DOHH2 (cell line): Measurements from ENCODE around the gene IL36A.

Source experiments
- H3F3A ChIP-seq: fragments of 200-600 bp; sonication (generic), shearing (Covaris generic); 2 replicates; pipeline ENCODE4 v1.6.0; 2016; ENCODE audit warnings: antibody characterized with exemption, mild to moderate bottlenecking; ENCODE audit not compliant: control insufficient read depth, insufficient read depth
- H3K27ac ChIP-seq: fragments of 200-600 bp; sonication (generic); 2 replicates; pipeline ENCODE4 v1.5.1; 2014; ENCODE audit warnings: low read depth, mild to moderate bottlenecking, low read length, moderate library complexity
- H3K27me3 ChIP-seq: fragments of 200-600 bp; sonication (generic); 2 replicates; pipeline ENCODE4 v1.6.1; 2014; ENCODE audit warnings: mild to moderate bottlenecking, low read length, mixed read lengths; ENCODE audit not compliant: control insufficient read depth
- H3K36me3 ChIP-seq: fragments of 200-600 bp; sonication (generic); 2 replicates; pipeline ENCODE4 v1.6.1; 2014; ENCODE audit warnings: mild to moderate bottlenecking, low read length, moderate library complexity, mixed read lengths; ENCODE audit not compliant: control insufficient read depth
- H3K4me1 ChIP-seq: fragments of 200-600 bp; sonication (generic); 2 replicates; pipeline ENCODE4 v1.6.1; 2014; ENCODE audit warnings: mild to moderate bottlenecking, low read length, mixed read lengths; ENCODE audit not compliant: control insufficient read depth
- H3K4me2 ChIP-seq: fragments of 200-600 bp; sonication (generic); 2 replicates; pipeline ENCODE4 v1.6.0; 2014; ENCODE audit warnings: mild to moderate bottlenecking, low read length, moderate library complexity
- H3K4me3 ChIP-seq: fragments of 200-600 bp; sonication (generic); 2 replicates; pipeline ENCODE4 v1.5.1; 2014; ENCODE audit warnings: mild to moderate bottlenecking, low read length, mixed read lengths
- H3K79me2 ChIP-seq: fragments of 200-600 bp; sonication (generic); 2 replicates; pipeline ENCODE4 v1.6.1; 2014; ENCODE audit warnings: mild to moderate bottlenecking, low read length, mixed read lengths; ENCODE audit not compliant: control insufficient read depth
- H3K9me2 ChIP-seq: fragments of 200-600 bp; sonication (generic); replicated peaks from 2 replicates; pipeline ENCODE4 v1.6.1; 2014; ENCODE audit warnings: mild to moderate bottlenecking, low read length, mixed read lengths; ENCODE audit not compliant: control insufficient read depth
- H3K9me3 ChIP-seq: fragments of 200-600 bp; sonication (generic); 2 replicates; pipeline ENCODE4 v1.6.1; 2014; ENCODE audit warnings: antibody characterized with exemption, low read length, mixed read lengths; ENCODE audit not compliant: control insufficient read depth, insufficient read depth
- H4K20me1 ChIP-seq: fragments of 200-600 bp; sonication (generic); 2 replicates; pipeline ENCODE4 v1.6.0; 2014; ENCODE audit warnings: low read depth, mild to moderate bottlenecking, antibody characterized with exemption, low read length, moderate library complexity; ENCODE audit not compliant: control insufficient read depth, insufficient read depth
- CTCF ChIP-seq: fragments of 200-600 bp; sonication (generic); IDR thresholded peaks from one replicate; pipeline ENCODE4 v1.5.1; 2014; ENCODE audit warnings: antibody characterized with exemption, mild to moderate bottlenecking, low read depth, low read length; ENCODE audit not compliant: poor library complexity, severe bottlenecking
- EZH2phosphoT487 ChIP-seq: fragments of 200-600 bp; sonication (generic); IDR thresholded peaks from 2 replicates; pipeline ENCODE4 v1.6.1; 2017; ENCODE audit warnings: borderline replicate concordance, mild to moderate bottlenecking, antibody characterized with exemption, low read length, moderate library complexity, mixed read lengths

The IL36A gene

GRCh38 chr2:113000436-113000835, 4.8 kb upstream of the IL36A start:
- H3K79me2 ChIP-seq: no peaks in the 10 kb centered on the region
- no peak overlapping the region for H3K27ac ChIP-seq
- H3K9me2 ChIP-seq: no peaks in the 10 kb centered on the region
- H3K9me3 ChIP-seq: peaks cover 18% of the 10 kb centered on the region
- no peaks in the 10 kb centered on the region for H4K20me1 ChIP-seq
- 0 out of 2 replicates have a peak, but pooled peaks cover 2% of the 10 kb centered on the region for H3K27me3 ChIP-seq
- no peak for TF ChIP-seq CTCF
- TF ChIP-seq EZH2phosphoT487: no peak
- no peaks in the 10 kb centered on the region for H3K4me1 ChIP-seq
- no peak overlapping the region for H3K4me3 ChIP-seq
- no peaks in the 10 kb centered on the region for H3K36me3 ChIP-seq
- no peak overlapping the region for H3K4me2 ChIP-seq
- H3F3A ChIP-seq: no peaks in the 10 kb centered on the region

GRCh38 chr2:113002677-113003076, 2.6 kb upstream of the IL36A start:
- Histone ChIP-seq H3K27ac (no peak overlapping the region), H3K9me2 (no peaks in the 10 kb centered on the region), H3K4me2 (no peak overlapping the region), H3K4me3 (no peak overlapping the region), H3K4me1 (no peaks in the 10 kb centered on the region), H3K36me3 (no peaks in the 10 kb centered on the region), H3K27me3 (0 out of 2 replicates have a peak, but pooled peaks cover 2% of the 10 kb centered on the region), H4K20me1 (no peaks in the 10 kb centered on the region), H3K9me3 (peaks cover 18% of the 10 kb centered on the region), H3K79me2 (no peaks in the 10 kb centered on the region), H3F3A (no peaks in the 10 kb centered on the region)
- no peak for TF ChIP-seq CTCF
- no peak for TF ChIP-seq EZH2phosphoT487

- Histone ChIP-seq H3K27ac (no peak overlapping the region), H3K4me1 (no peaks in the 10 kb centered on the region), H3K27me3 (0 out of 2 replicates have a peak, but pooled peaks cover 2% of the 10 kb centered on the region), H3K36me3 (no peaks in the 10 kb centered on the region), H3K4me3 (no peak overlapping the region), H3K4me2 (no peak overlapping the region), H4K20me1 (no peaks in the 10 kb centered on the region), H3K79me2 (no peaks in the 10 kb centered on the region), H3K9me2 (no peaks in the 10 kb centered on the region), H3F3A (no peaks in the 10 kb centered on the region), H3K9me3 (no peaks in the 10 kb centered on the region; the same call in 1 of the 2 replicates)
- TF ChIP-seq EZH2phosphoT487 (no peak), CTCF (no peak)
These were observed 2.0 kb downstream of the IL36A start for GRCh38 chr2:113007250-113007649.

- Histone ChIP-seq H3K27me3 (0 out of 2 replicates have a peak, but pooled peaks cover 3% of the 10 kb centered on the region), H3F3A (no peaks in the 10 kb centered on the region), H3K9me2 (no peaks in the 10 kb centered on the region), H3K4me3 (no peak overlapping the region), H3K4me2 (no peak overlapping the region), H3K9me3 (no peaks in the 10 kb centered on the region), H3K27ac (no peak overlapping the region), H3K36me3 (no peaks in the 10 kb centered on the region), H3K4me1 (no peaks in the 10 kb centered on the region), H3K79me2 (no peaks in the 10 kb centered on the region), H4K20me1 (no peaks in the 10 kb centered on the region)
- TF ChIP-seq CTCF (no peak), EZH2phosphoT487 (no peak)
These were observed 4.4 kb downstream of the IL36A start for GRCh38 chr2:113009622-113010021.
